Gastrocnemius medialis (tissue), 4 donors: ENCODE data around the gene ATP6AP1.
A peak's percentile ranks its signal among the peaks of the same experiment; 100 is the strongest.

Source experiments
- CTCF ChIP-seq, 5 experiments: fragments of 450-650 bp in 3 of 5; fragments of 200-600 bp in 2 of 5; sonication (generic) in 2 of 5; IDR thresholded peaks in 4 of 5; conservative IDR thresholded peaks in 1 of 5; 1 replicate in 4 of 5; 2 replicates in 1 of 5; pipeline ENCODE4 v1.5.1; 2016 to 2019; ENCODE audit warnings: antibody characterized with exemption in 5 of 5, mild to moderate bottlenecking in 3 of 5, moderate library complexity in 3 of 5
- POLR2A ChIP-seq, 2 donors: fragments of 450-650 bp; IDR thresholded peaks; one replicate each; pipeline ENCODE4 v1.6.1; 2017; ENCODE audit warnings: antibody characterized with exemption in 2 of 2, mild to moderate bottlenecking in 2 of 2, moderate library complexity in 2 of 2

- TF ChIP-seq CTCF (IDR thresholded peaks at IDR 0.05 in 4 of 5, conservative IDR thresholded peaks at IDR 0.05 in 1 of 5) (no peak), POLR2A (IDR thresholded peaks at IDR 0.05) (peak; percentile 80 to 88)
These were observed 15.7 kb downstream of the ATP6AP1 start, which contains the start of gene FAM50A for GRCh38 chrX:154443992-154444754.
